Measurements from ENCODE around the gene LYZL1.
"Not testable (repeated sequence)": the region's sequence is repeated elsewhere in the genome, so short reads cannot be mapped to it uniquely, and the experiment has no call there.

The LYZL1 gene

GRCh38 chr10:29332061-29332760, 43.3 kb downstream of the LYZL1 start:
- no peak for DNase-seq (ENCODE audit: low spot score)

- no peak for DNase-seq (ENCODE audit: low spot score)
Measured at GRCh38 chr10:29332761-29333148, 43.9 kb downstream of the LYZL1 start.

- DNase-seq (ENCODE audit: low spot score): not testable (repeated sequence)
Measured at GRCh38 chr10:29337526-29337925, 48.7 kb downstream of the LYZL1 start.

GRCh38 chr10:29343607-29344038, 54.8 kb downstream of the LYZL1 start:
- DNase-seq (ENCODE audit: low spot score): no peak

GRCh38 chr10:29344073-29344820, 55.4 kb downstream of the LYZL1 start:
- DNase-seq (ENCODE audit: low spot score): no peak

GRCh38 chr10:29345144-29345909, 56.5 kb downstream of the LYZL1 start:
- no peak for DNase-seq (ENCODE audit: low spot score)

- no peak for DNase-seq (ENCODE audit: low spot score)
Measured at GRCh38 chr10:29345910-29346209, 57.0 kb downstream of the LYZL1 start.

- DNase-seq (ENCODE audit: low spot score): no peak
Measured at GRCh38 chr10:29346296-29347001, 57.6 kb downstream of the LYZL1 start.

GRCh38 chr10:29348836-29349235, 60.0 kb downstream of the LYZL1 start:
- DNase-seq (ENCODE audit: low spot score): no peak

GRCh38 chr10:29353305-29353704, 64.4 kb downstream of the LYZL1 start:
- no peak for DNase-seq (ENCODE audit: low spot score)

GRCh38 chr10:29353887-29354561, 65.2 kb downstream of the LYZL1 start:
- no peak for DNase-seq (ENCODE audit: low spot score)

GRCh38 chr10:29355411-29355991, 66.6 kb downstream of the LYZL1 start:
- DNase-seq (ENCODE audit: low spot score): no peak

- DNase-seq (ENCODE audit: low spot score): no peak
Measured at GRCh38 chr10:29356931-29357330, 68.1 kb downstream of the LYZL1 start.

GRCh38 chr10:29358010-29358616, 69.2 kb downstream of the LYZL1 start:
- no peak for DNase-seq (ENCODE audit: low spot score)

GRCh38 chr10:29360215-29360853, 71.5 kb downstream of the LYZL1 start:
- not testable (repeated sequence) for DNase-seq (ENCODE audit: low spot score)
